Body of pancreas (tissue), 4 donors: ENCODE data around the gene DNAH12. TPM values are rescaled to one million over a fixed set of nuclear protein-coding genes. Genes with fewer than 3 reads are reported as not detected.

Experiments used
- ATAC-seq: fragments of 150-250 bp; one replicate; pipeline ENCODE4 v1.9.1; 2016
- DNase-seq, 4 donors: peaks; one replicate each; pipeline ENCODE4 v3.0.0-alpha.2; 2019
- H3K27ac ChIP-seq, 4 donors: fragments of 200-600 bp; sonication (generic); 1 replicate in 3 of 4; 2 replicates in 1 of 4; pipeline versions ENCODE4 v1.5.1 to v1.6.1; 2016 to 2019; ENCODE audit warnings: mild to moderate bottlenecking in 1 of 4, mixed read lengths in 1 of 4, moderate library complexity in 1 of 4
- H3K27me3 ChIP-seq, 2 donors: fragments of 200-600 bp; sonication (generic); one replicate each; pipeline ENCODE4 v1.6.0; 2016; ENCODE audit warnings: mild to moderate bottlenecking in 1 of 2
- H3K36me3 ChIP-seq, 2 donors: fragments of 200-600 bp; sonication (generic); replicated peaks in 1 of 2; 2 replicates each; pipeline ENCODE4 v1.5.1; 2016; ENCODE audit warnings: low read depth in 2 of 2; ENCODE audit not compliant: insufficient read depth in 1 of 2
- H3K4me1 ChIP-seq: fragments of 200-600 bp; sonication (generic); one replicate; pipeline ENCODE4 v1.6.0; 2016
- H3K4me3 ChIP-seq, 2 donors: fragments of 200-600 bp; sonication (generic); 1 replicate in 1 of 2; 2 replicates in 1 of 2; pipeline ENCODE4 v1.5.1; 2016 to 2019
- H3K9me3 ChIP-seq, 3 donors: fragments of 200-600 bp; sonication (generic); 1 replicate in 2 of 3; 2 replicates in 1 of 3; pipeline ENCODE4 v1.5.1; 2016
- POLR2A ChIP-seq, 3 donors: fragments of 450-650 bp; IDR thresholded peaks; one replicate each; pipeline ENCODE4 v1.6.1; 2016; ENCODE audit warnings: antibody characterized with exemption in 3 of 3, mild to moderate bottlenecking in 2 of 3
- WGBS, 2 donors: methylation state at CpG; one replicate each; pipeline ENCODE4 v1.1.5; 2017; 5-methylcytosine and 5-hydroxymethylcytosine counted together
- intact Hi-C: fragments of 100-400 bp; cut with DNase I; formaldehyde crosslinking; loops from one replicate; pipeline ENCODE4 v1.15.1; 2023
- total RNA-seq, 2 donors: library from RNA; depleted of rRNA; stranded (reverse); fragments of >200 nt; gene quantifications; one replicate each; pipeline ENCODE4 v1.1.0, GENCODE V29; 2016
- TF ChIP-seq, protein P1 (sequence below), 7 experiments: fragments of 450-650 bp in 4 of 7; fragments of 200-600 bp in 3 of 7; sonication (generic) in 3 of 7; IDR thresholded peaks; one replicate each; pipeline ENCODE4 v1.5.1; 2016 to 2019; ENCODE audit warnings: antibody characterized with exemption in 7 of 7

Gene DNAH12, protein sequence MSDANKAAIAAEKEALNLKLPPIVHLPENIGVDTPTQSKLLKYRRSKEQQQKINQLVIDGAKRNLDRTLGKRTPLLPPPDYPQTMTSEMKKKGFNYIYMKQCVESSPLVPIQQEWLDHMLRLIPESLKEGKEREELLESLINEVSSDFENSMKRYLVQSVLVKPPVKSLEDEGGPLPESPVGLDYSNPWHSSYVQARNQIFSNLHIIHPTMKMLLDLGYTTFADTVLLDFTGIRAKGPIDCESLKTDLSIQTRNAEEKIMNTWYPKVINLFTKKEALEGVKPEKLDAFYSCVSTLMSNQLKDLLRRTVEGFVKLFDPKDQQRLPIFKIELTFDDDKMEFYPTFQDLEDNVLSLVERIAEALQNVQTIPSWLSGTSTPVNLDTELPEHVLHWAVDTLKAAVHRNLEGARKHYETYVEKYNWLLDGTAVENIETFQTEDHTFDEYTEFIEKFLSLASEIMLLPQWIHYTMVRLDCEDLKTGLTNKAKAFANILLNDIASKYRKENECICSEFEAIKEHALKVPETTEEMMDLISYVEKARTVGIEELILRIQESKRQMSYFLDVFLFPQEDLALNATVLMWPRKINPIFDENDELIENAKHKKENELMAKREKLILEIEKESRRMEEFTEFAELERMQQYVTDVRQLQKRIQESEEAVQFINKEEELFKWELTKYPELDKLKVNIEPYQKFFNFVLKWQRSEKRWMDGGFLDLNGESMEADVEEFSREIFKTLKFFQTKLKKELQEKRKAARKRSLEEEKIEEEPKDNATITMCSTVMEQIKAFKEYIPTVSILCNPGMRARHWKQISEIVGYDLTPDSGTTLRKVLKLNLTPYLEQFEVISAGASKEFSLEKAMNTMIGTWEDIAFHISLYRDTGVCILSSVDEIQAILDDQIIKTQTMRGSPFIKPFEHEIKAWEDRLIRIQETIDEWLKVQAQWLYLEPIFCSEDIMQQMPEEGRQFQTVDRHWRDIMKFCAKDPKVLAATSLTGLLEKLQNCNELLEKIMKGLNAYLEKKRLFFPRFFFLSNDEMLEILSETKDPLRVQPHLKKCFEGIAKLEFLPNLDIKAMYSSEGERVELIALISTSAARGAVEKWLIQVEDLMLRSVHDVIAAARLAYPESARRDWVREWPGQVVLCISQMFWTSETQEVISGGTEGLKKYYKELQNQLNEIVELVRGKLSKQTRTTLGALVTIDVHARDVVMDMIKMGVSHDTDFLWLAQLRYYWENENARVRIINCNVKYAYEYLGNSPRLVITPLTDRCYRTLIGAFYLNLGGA (N-terminal part only)
- total RNA-seq, result under 1 TPM; 0.52 to 0.99 TPM

DNA sequence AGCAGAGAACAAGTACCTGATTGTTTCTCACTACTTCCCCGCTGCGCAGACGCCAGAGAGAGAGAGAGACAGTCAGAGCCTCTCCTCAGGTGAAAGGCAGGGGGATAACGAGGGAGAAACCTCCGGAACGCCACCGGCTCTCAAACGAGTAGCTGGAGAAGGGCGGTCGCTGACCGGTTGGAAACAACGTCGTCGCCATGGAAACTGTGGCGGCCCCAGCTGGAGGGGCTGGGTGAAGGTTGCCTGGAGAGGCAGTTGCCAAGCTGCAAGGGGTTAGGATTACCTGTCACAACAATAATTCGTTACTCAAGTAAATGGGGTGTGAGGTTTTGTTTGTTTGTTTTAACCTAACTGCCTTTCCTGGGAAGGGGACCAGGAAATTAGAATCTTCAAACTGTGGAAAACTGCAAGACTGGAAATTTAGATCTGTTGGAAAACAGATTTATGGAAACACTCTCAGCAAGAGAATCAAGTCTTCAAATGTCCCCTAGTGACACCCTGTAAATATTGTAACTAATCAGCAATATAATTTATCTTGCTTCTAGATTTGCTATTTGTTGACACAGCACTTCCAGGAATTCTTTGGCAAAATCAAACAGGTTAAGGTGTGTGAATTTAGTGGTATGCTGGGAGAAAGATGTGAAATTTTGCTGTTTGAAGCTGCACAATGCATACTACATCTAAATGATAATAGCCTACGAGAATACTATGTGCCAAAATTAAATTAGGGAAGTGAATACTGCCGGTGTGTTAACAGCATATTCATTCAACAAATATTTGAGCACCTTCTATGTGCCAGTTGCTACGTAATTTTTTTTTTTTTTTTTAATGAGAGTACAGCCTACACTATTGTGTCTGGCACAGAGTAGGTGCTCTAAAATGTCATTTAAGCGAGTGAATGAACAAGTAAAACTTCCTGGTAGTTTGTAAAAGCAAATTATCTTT, at the start of gene DNAH12:
Gene DNAH12, minus strand, starts transcription at position 164 of the 945 bp plus-strand sequence. CDS start 1,474 bp downstream, outside the sequence.
- intact Hi-C loops, result no loop called here
- Histone ChIP-seq H3K9me3 (no peaks in the 10 kb centered on the region), H3K4me1 (peaks cover 23% of the 10 kb centered on the region), H3K4me3 (no peak within 1 kb of the TSS), H3K27ac (peak within 1 kb of the TSS; percentile 33 to 81 (median 71)), H3K27me3 (no peaks in the 10 kb centered on the region), H3K36me3 (no peaks in the 10 kb centered on the region)
- peak in 2 of 3 donors; percentile 51 to 63 for TF ChIP-seq POLR2A (IDR thresholded peaks at IDR 0.05)
- TF ChIP-seq, protein P1, sequence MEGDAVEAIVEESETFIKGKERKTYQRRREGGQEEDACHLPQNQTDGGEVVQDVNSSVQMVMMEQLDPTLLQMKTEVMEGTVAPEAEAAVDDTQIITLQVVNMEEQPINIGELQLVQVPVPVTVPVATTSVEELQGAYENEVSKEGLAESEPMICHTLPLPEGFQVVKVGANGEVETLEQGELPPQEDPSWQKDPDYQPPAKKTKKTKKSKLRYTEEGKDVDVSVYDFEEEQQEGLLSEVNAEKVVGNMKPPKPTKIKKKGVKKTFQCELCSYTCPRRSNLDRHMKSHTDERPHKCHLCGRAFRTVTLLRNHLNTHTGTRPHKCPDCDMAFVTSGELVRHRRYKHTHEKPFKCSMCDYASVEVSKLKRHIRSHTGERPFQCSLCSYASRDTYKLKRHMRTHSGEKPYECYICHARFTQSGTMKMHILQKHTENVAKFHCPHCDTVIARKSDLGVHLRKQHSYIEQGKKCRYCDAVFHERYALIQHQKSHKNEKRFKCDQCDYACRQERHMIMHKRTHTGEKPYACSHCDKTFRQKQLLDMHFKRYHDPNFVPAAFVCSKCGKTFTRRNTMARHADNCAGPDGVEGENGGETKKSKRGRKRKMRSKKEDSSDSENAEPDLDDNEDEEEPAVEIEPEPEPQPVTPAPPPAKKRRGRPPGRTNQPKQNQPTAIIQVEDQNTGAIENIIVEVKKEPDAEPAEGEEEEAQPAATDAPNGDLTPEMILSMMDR (IDR thresholded peaks at IDR 0.05), result no peak
- WGBS, 2 donors, result 2 to 3% methylated on average over 19 to 20 of the region's 20 CpGs
- ATAC-seq (peak; percentile 87), DNase-seq (peak; percentile 74 to 86 (median 79))

- no peak for TF ChIP-seq POLR2A (IDR thresholded peaks at IDR 0.05)
- TF ChIP-seq, protein P1 (IDR thresholded peaks at IDR 0.05), result no peak
- WGBS, 2 donors, result 37 to 43% methylated on average over 5 to 6 of the region's 6 CpGs
- H3K27me3 ChIP-seq, result no peaks in the 10 kb centered on the region
- H3K9me3 ChIP-seq, result no peaks in the 10 kb centered on the region
- no peak for DNase-seq
- no peaks in the 10 kb centered on the region for H3K36me3 ChIP-seq
- intact Hi-C loops, result no loop called here
- H3K4me3 ChIP-seq, result no peak overlapping the region
- no peak overlapping the region for H3K27ac ChIP-seq
- peaks cover 64% of the 10 kb centered on the region for H3K4me1 ChIP-seq
- no peak for ATAC-seq
Measured at GRCh38 chr3:57592306-57592705, 48.2 kb upstream of the DNAH12 start.

GRCh38 chr3:57587905-57588304, 43.8 kb upstream of the DNAH12 start:
- DNase-seq (no peak), ATAC-seq (no peak)
- H3K27me3 ChIP-seq, result no peaks in the 10 kb centered on the region
- H3K27ac ChIP-seq, result no peak overlapping the region
- no peak overlapping the region for H3K4me3 ChIP-seq
- 43 to 49% methylated on average over 2 of the region's 2 CpGs for WGBS, 2 donors
- intact Hi-C loops, result no loop called here
- H3K36me3 ChIP-seq, result peaks cover 0 to 5% of the 10 kb centered on the region in 2 donors
- H3K9me3 ChIP-seq, result no peaks in the 10 kb centered on the region
- TF ChIP-seq, protein P1 (IDR thresholded peaks at IDR 0.05), result no peak
- no peak for TF ChIP-seq POLR2A (IDR thresholded peaks at IDR 0.05)
- H3K4me1 ChIP-seq, result peaks cover 85% of the 10 kb centered on the region

DNA sequence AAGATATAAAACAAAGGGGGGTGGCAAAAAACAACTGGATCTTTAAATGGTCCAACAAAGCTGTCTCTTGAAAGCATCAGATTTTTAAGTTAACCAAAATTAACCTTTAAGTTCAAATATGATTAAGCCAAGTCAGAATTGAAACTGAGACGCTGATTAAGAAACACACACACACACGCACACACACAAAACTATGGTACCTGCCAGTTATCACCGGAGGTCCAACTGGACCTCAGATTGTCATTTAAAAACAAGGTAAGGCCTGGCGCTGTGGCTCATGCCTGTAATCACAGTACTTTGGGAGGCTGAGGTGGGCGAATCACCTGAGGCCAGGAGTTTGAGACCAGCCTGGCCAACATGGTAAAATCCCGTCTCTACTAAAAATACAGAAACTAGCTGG, 42.6 kb upstream of the DNAH12 start:
- ATAC-seq, result no peak
- TF ChIP-seq, protein P1 (IDR thresholded peaks at IDR 0.05), result no peak
- no peak for TF ChIP-seq POLR2A (IDR thresholded peaks at IDR 0.05)
- no peak for DNase-seq
- intact Hi-C loops, result no loop called here
- H3K27ac ChIP-seq, result peak overlapping the region in 1 of 4 donors; percentile 36
- no peaks in the 10 kb centered on the region for H3K27me3 ChIP-seq
- WGBS, 2 donors, result 47 to 49% methylated on average over 6 of the region's 6 CpGs
- H3K36me3 ChIP-seq, result peaks cover 0 to 5% of the 10 kb centered on the region in 2 donors
- peaks cover 78% of the 10 kb centered on the region for H3K4me1 ChIP-seq
- H3K9me3 ChIP-seq, result no peaks in the 10 kb centered on the region
- no peak overlapping the region for H3K4me3 ChIP-seq
